HG03442 (cell line): Measurements from ENCODE around the gene ESYT1.
"Not testable (repeated sequence)": the region's sequence is repeated elsewhere in the genome, so short reads cannot be mapped to it uniquely, and the experiment has no call there.

ENCODE experiments used
- ATAC-seq: cut with Tn5 transposase; IDR thresholded peaks from one replicate; pipeline ENCODE4 v1.9.1; 2021; ENCODE audit warnings: mild to moderate bottlenecking, moderate library complexity; ENCODE audit not compliant: unreplicated experiment

The ESYT1 gene

GRCh38 chr12:56104109-56104814, 23.8 kb upstream of the ESYT1 start, which contains the start of gene PA2G4:
PA2G4 (plus strand) TSS chr12:56104559; CDS start chr12:56104738, 179 bp downstream.
- peak; percentile 96 for ATAC-seq

- no peak for ATAC-seq
These were observed 23.1 kb upstream of the ESYT1 start for GRCh38 chr12:56104815-56105608.

GRCh38 chr12:56105609-56105902, 22.5 kb upstream of the ESYT1 start:
- no peak for ATAC-seq

- no peak for ATAC-seq
These were observed 20.8 kb upstream of the ESYT1 start for GRCh38 chr12:56107242-56107641.

- ATAC-seq: no peak
These were observed 17.5 kb upstream of the ESYT1 start for GRCh38 chr12:56110571-56110970.

- no peak for ATAC-seq
These were observed 14.0 kb upstream of the ESYT1 start for GRCh38 chr12:56114084-56114483.

- no peak for ATAC-seq
These were observed 12.7 kb upstream of the ESYT1 start for GRCh38 chr12:56115329-56115728.

GRCh38 chr12:56116267-56117081, 11.6 kb upstream of the ESYT1 start, which contains the start of gene RPL41:
RPL41 (plus strand) TSS chr12:56116633.
- peak; percentile 36 for ATAC-seq

GRCh38 chr12:56117082-56117706, 10.9 kb upstream of the ESYT1 start:
- ATAC-seq: not testable (repeated sequence)

GRCh38 chr12:56117778-56118687, 10.0 kb upstream of the ESYT1 start, which contains the start of gene ZC3H10:
ZC3H10 (plus strand) TSS chr12:56118266; CDS start chr12:56120563, 2,297 bp downstream.
- peak; percentile 85 for ATAC-seq

- ATAC-seq: no peak
These were observed 9.2 kb upstream of the ESYT1 start for GRCh38 chr12:56118688-56119357.

- ATAC-seq: no peak
These were observed 8.7 kb upstream of the ESYT1 start for GRCh38 chr12:56119361-56119796.

GRCh38 chr12:56120158-56120846, 7.8 kb upstream of the ESYT1 start:
- no peak for ATAC-seq

GRCh38 chr12:56121204-56121870, 6.7 kb upstream of the ESYT1 start:
- ATAC-seq: no peak

- no peak for ATAC-seq
These were observed 5.4 kb upstream of the ESYT1 start for GRCh38 chr12:56122637-56123036.

GRCh38 chr12:56124133-56124532, 3.9 kb upstream of the ESYT1 start:
- ATAC-seq: no peak

GRCh38 chr12:56126732-56127239, 1.3 kb upstream of the ESYT1 start:
- no peak for ATAC-seq

- no peak for ATAC-seq
These were observed 581 bp upstream of the ESYT1 start for GRCh38 chr12:56127485-56127887.
